HepG2 (cell line): Measurements from ENCODE around the gene PKP4. TPM values are rescaled to one million over a fixed set of nuclear protein-coding genes. Genes with fewer than 3 reads are reported as not detected.

Source experiments
- ATAC-seq: fragments of 200-7000 bp; cut with Tn5 transposase; 3 replicates; pipeline ENCODE4 v1.9.1; 2020; ENCODE audit warnings: mild to moderate bottlenecking, moderate library complexity
- BruUV-seq: library from RNA; stranded (reverse); fragments of 400-500 nt; replicated peaks from 2 replicates; lab custom pipeline; 2021; lab: Mats Ljungman, UMichigan
- CTCF ChIA-PET: fragments of 300-600 bp; formaldehyde crosslinking; extraction: SDS; loops from one replicate; lab custom pipeline; 2021; ENCODE audit warnings: low total read pairs, inconsistent platforms, low intra/inter-chr PET ratio; lab: Yijun Ruan, JAX
- POLR2A ChIA-PET: fragments of 350-600 bp; sonication (Branson Sonifier 250); formaldehyde crosslinking; loops from one replicate; lab custom pipeline; 2020; ENCODE audit warnings: antibody characterized with exemption, inconsistent platforms; lab: Yijun Ruan, JAX
- DNase-seq: peaks from one replicate; pipeline ENCODE4 v3.0.0-alpha.2; 2015; ENCODE audit warnings: low spot score
- FAIRE-seq: peaks from 3 replicates; lab custom pipeline; 2011; peaks lifted over from hg19 to GRCh38; lab: Jason Lieb, UNC
- H2AFZ ChIP-seq: one replicate; pipeline ENCODE4 v1.6.1; 2011; ENCODE audit warnings: low read length, inconsistent platforms
- H3K27ac ChIP-seq: fragments of 300-600 bp; 3 replicates; pipeline ENCODE4 v1.8.0; 2011; ENCODE audit warnings: mixed run types, mild to moderate bottlenecking, mixed read lengths, low read length, inconsistent platforms; ENCODE audit not compliant: insufficient read depth; ENCODE audit errors: extremely low read length
- H3K27me3 ChIP-seq, 2 experiments: fragments of 200-600 bp in 1 of 2; 2 replicates in 1 of 2; 3 replicates in 1 of 2; pipeline versions ENCODE4 v1.6.0 to v1.8.0; 2011; ENCODE audit warnings: low read length in 2 of 2, mild to moderate bottlenecking in 2 of 2, moderate library complexity in 2 of 2, inconsistent platforms in 1 of 2; ENCODE audit not compliant: insufficient read depth in 2 of 2, control insufficient read depth in 1 of 2
- H3K36me3 ChIP-seq, 2 experiments: fragments of 200-600 bp in 1 of 2; replicated peaks in 1 of 2; 2 replicates in 1 of 2; 3 replicates in 1 of 2; pipeline versions ENCODE4 v1.5.1 to v1.8.0; 2011; ENCODE audit warnings: low read length in 2 of 2, inconsistent platforms in 1 of 2; ENCODE audit not compliant: insufficient read depth in 2 of 2, control insufficient read depth in 1 of 2
- H3K4me1 ChIP-seq: 2 replicates; pipeline ENCODE4 v1.5.1; 2012; ENCODE audit warnings: low read length, inconsistent platforms; ENCODE audit not compliant: insufficient read depth
- H3K4me2 ChIP-seq: 2 replicates; pipeline ENCODE4 v1.6.0; 2011; ENCODE audit warnings: low read depth, low read length, inconsistent platforms
- H3K4me3 ChIP-seq, 3 experiments: fragments of 200-600 bp in 1 of 3; sonication (generic), shearing (Covaris generic) in 1 of 3; replicated peaks in 1 of 3; 2 replicates each; pipeline ENCODE4 v1.5.1; 2011 to 2016; ENCODE audit warnings: low read length in 3 of 3, inconsistent platforms in 2 of 3, low read depth in 2 of 3, mild to moderate bottlenecking in 2 of 3, control low read depth in 1 of 3, mixed read lengths in 1 of 3; ENCODE audit not compliant: insufficient read depth in 1 of 3
- H3K79me2 ChIP-seq: one replicate; pipeline ENCODE4 v1.6.1; 2011; ENCODE audit warnings: low read length, inconsistent platforms; ENCODE audit not compliant: insufficient read depth
- H3K9ac ChIP-seq: 2 replicates; pipeline ENCODE4 v1.6.0; 2011; ENCODE audit warnings: mild to moderate bottlenecking, low read depth, low read length, inconsistent platforms; ENCODE audit not compliant: insufficient read depth
- H3K9me3 ChIP-seq: 2 replicates; pipeline ENCODE4 v1.5.1; 2012; ENCODE audit warnings: mild to moderate bottlenecking, low read length
- H4K20me1 ChIP-seq: 2 replicates; pipeline ENCODE4 v1.6.0; 2011; ENCODE audit warnings: inconsistent platforms, mild to moderate bottlenecking, low read length, moderate library complexity; ENCODE audit not compliant: insufficient read depth
- ARID5B ChIP-seq: IDR thresholded peaks from 2 replicates; pipeline ENCODE4 v1.4.0; 2020; ENCODE audit warnings: mild to moderate bottlenecking, missing genetic modification reagents
- MTF1 ChIP-seq: sonication (generic); formaldehyde crosslinking; IDR thresholded peaks from 2 replicates; pipeline ENCODE4 v1.5.0; 2020; ENCODE audit warnings: missing genetic modification reagents
- POLR2A ChIP-seq, 2 experiments: IDR thresholded peaks; 2 replicates each; pipeline ENCODE4 v1.6.1; 2011; ENCODE audit warnings: low read depth in 2 of 2, low read length in 2 of 2, mild to moderate bottlenecking in 1 of 2, moderate library complexity in 1 of 2; ENCODE audit not compliant: insufficient read depth in 1 of 2
- RBM22 ChIP-seq: fragments of 200-400 bp; formaldehyde crosslinking; optimal IDR thresholded peaks from 2 replicates; pipeline ENCODE3; 2017; ENCODE audit warnings: mild to moderate bottlenecking, low read length, moderate library complexity
- RFX3 ChIP-seq: IDR thresholded peaks from 2 replicates; pipeline ENCODE4 v1.6.1; 2016; ENCODE audit warnings: missing biosample characterization, missing genetic modification reagents
- ZNF512B ChIP-seq: sonication (generic); formaldehyde crosslinking; IDR thresholded peaks from 2 replicates; pipeline ENCODE4 v1.5.1; 2020; ENCODE audit warnings: missing genetic modification reagents, mild to moderate bottlenecking, borderline replicate concordance
- WGBS: methylation state at CpG from one replicate; pipeline ENCODE4 v1.1.6; 2017; ENCODE audit warnings: low lambda C conversion rate; 5-methylcytosine and 5-hydroxymethylcytosine counted together
- in situ Hi-C: cut with HindIII; loops from 2 replicates; pipeline ENCODE4 v1.10.0; 2017; ENCODE audit warnings: low pct_unique_long_range_greater_than_20kb; ENCODE audit not compliant: extremely low pct_ligation_motif_present
- intact Hi-C: fragments of 100-400 bp; cut with micrococcal nuclease; formaldehyde crosslinking; loops from one replicate; pipeline ENCODE4 v1.10.0; 2022; ENCODE audit not compliant: unreplicated experiment
- polyA plus RNA-seq, 8 experiments: library from polyadenylated mRNA; depleted of rRNA in 3 of 8; stranded (reverse) in 7 of 8; unstranded in 1 of 8; fragments of >200 nt; fragmentation: Illumina TruSeq in 4 of 8; extraction: Trizol in 4 of 8; gene quantifications; 2 replicates each; pipeline versions ENCODE4 v1.2.1 to v1.2.3, GENCODE V29; 2011 to 2016; ENCODE audit warnings: low read depth in 4 of 8, missing spikeins in 1 of 8, mixed read lengths in 1 of 8; ENCODE audit not compliant: insufficient read depth in 1 of 8
- total RNA-seq, 5 experiments: library from RNA; depleted of rRNA; stranded (reverse); fragments of >200 nt; fragmentation: Illumina TruSeq; extraction: Trizol; gene quantifications; 2 replicates each; pipeline ENCODE4 v1.2.3, GENCODE V29; 2016; ENCODE audit warnings: low read depth in 1 of 5

Gene PKP4
- total and polyA plus RNA-seq, 2 of the 13 experiments (the other 11 are each of a cell fraction or from before 2014, with no cell fraction given), result 80.9 to 90.5 TPM

GRCh38 chr2:158681816-158682215 is 225.1 kb downstream of the PKP4 start:
- intact Hi-C loops, result no loop called here
- DNase-seq (no peak), ATAC-seq (no peak), FAIRE-seq (no peak)
- Histone ChIP-seq H3K4me3 (no peak overlapping the region), H2AFZ (no peak overlapping the region), H3K9me3 (no peaks in the 10 kb centered on the region), H3K9ac (no peak overlapping the region), H3K79me2 (no peaks in the 10 kb centered on the region), H3K4me2 (no peak overlapping the region), H3K27ac (no peak overlapping the region), H3K4me1 (peaks cover 8% of the 10 kb centered on the region; the same call in 1 of the 2 replicates), H3K27me3 (no peaks in the 10 kb centered on the region), H3K36me3 (peaks cover 7 to 26% of the 10 kb centered on the region in 2 experiments), H4K20me1 (no peaks in the 10 kb centered on the region)
- in situ Hi-C loops, result no loop called here
- CTCF ChIA-PET, result no interaction called here
- POLR2A ChIA-PET, result interaction anchor here (1.5 kb wide), 1 partner anchor 223 kb away, joined by 3 read pairs; no protein-coding TSS in a partner anchor
- BruUV-seq, result no TSS peak
- WGBS, result 48% methylated on average over 2 of the region's 2 CpGs
- TF ChIP-seq RFX3 (CRISPR knock-in tag) (no peak), ARID5B (CRISPR knock-in tag) (no peak), MTF1 (CRISPR knock-in tag) (no peak), POLR2A (IDR thresholded peaks at IDR 0.05; ENCODE audit: insufficient read depth in 1 of 2, low read depth in 2 of 2, low read length in 2 of 2) (0 out of 4 replicates have a peak, but pooled peaks of 1 of the 2 experiments have one; percentile 12), ZNF512B (CRISPR knock-in tag) (0 out of 2 replicates have a peak, but pooled peaks have one; percentile 23), RBM22 (peak; percentile 94)
